HFFc6 (cell line): Measurements from ENCODE around the gene IPO7. TPM values are rescaled to one million over a fixed set of nuclear protein-coding genes. Genes with fewer than 3 reads are reported as not detected.
A peak's percentile ranks its signal among the peaks of the same experiment; 100 is the strongest.

Source experiments
- DNase-seq: peaks from one replicate; pipeline ENCODE4 v3.0.0-alpha.2; 2018
- H3K27ac Mint-ChIP-seq: 2 replicates; pipeline ENCODE4 v1.8.0; 2020; ENCODE audit warnings: mild to moderate bottlenecking, mixed read lengths
- H3K27me3 Mint-ChIP-seq: 2 replicates; pipeline ENCODE4 v1.8.0; 2021; ENCODE audit warnings: mild to moderate bottlenecking, moderate library complexity, mixed read lengths; ENCODE audit not compliant: insufficient read depth
- H3K36me3 Mint-ChIP-seq: 2 replicates; pipeline ENCODE4 v1.8.0; 2021; ENCODE audit warnings: low read depth, mixed read lengths
- H3K4me1 Mint-ChIP-seq: 2 replicates; pipeline ENCODE4 v1.8.0; 2020; ENCODE audit warnings: low read depth, mixed read lengths
- H3K4me3 Mint-ChIP-seq: 2 replicates; pipeline ENCODE4 v1.8.0; 2020; ENCODE audit warnings: mild to moderate bottlenecking, moderate library complexity, mixed read lengths
- H3K9me3 Mint-ChIP-seq: 2 replicates; pipeline ENCODE4 v1.8.0; 2020; ENCODE audit warnings: mild to moderate bottlenecking, mixed read lengths
- CTCF ChIP-seq: fragments of 200-600 bp; sonication (generic); IDR thresholded peaks from 2 replicates; pipeline ENCODE4 v1.5.0; 2021; ENCODE audit warnings: antibody characterized with exemption, mild to moderate bottlenecking
- total RNA-seq, 6 experiments: library from RNA; stranded (reverse); fragmentation: NEBNext Ultra II Directional; extraction: Animal tissue kit (Norgen Biotek cat#: 25700); gene quantifications; 2 replicates in 1 of 6; 3 replicates in 5 of 6; pipeline ENCODE4 v1.2.3, GENCODE V29; 2021

Gene IPO7
- total RNA-seq, 6 experiments from 2014 or later, result 134 to 172 (median 154) TPM

GRCh38 chr11:9386086-9386485 lies 1.6 kb downstream of the IPO7 start:
- Mint-ChIP-seq H3K27me3 (no peaks in the 10 kb centered on the region; the same call in 1 of the 2 replicates), H3K27ac (peak overlapping the region; percentile 97; the same call in 1 of the 2 replicates), H3K4me1 (peaks cover 33% of the 10 kb centered on the region), H3K9me3 (peaks cover 4% of the 10 kb centered on the region; the same call in 1 of the 2 replicates), H3K4me3 (peak overlapping the region; percentile 97), H3K36me3 (peaks cover 38% of the 10 kb centered on the region)
- no peak for DNase-seq
- no peak for TF ChIP-seq CTCF

- DNase-seq, result no peak
- peak overlapping the region; percentile 97 for H3K4me3 Mint-ChIP-seq
- H3K36me3 Mint-ChIP-seq, result peaks cover 38% of the 10 kb centered on the region
- H3K27me3 Mint-ChIP-seq, result no peaks in the 10 kb centered on the region; the same call in 1 of the 2 replicates
- no peak for TF ChIP-seq CTCF
- H3K9me3 Mint-ChIP-seq, result peaks cover 4% of the 10 kb centered on the region; the same call in 1 of the 2 replicates
- peaks cover 31% of the 10 kb centered on the region for H3K4me1 Mint-ChIP-seq
- peak overlapping the region; percentile 30 for H3K27ac Mint-ChIP-seq
Observed at GRCh38 chr11:9386901-9387300, 2.4 kb downstream of the IPO7 start.

- Mint-ChIP-seq H3K36me3 (peaks cover 36% of the 10 kb centered on the region), H3K4me3 (peak overlapping the region; percentile 11; the same call in 1 of the 2 replicates), H3K27ac (peak overlapping the region; percentile 41), H3K9me3 (no peaks in the 10 kb centered on the region), H3K4me1 (peaks cover 59% of the 10 kb centered on the region), H3K27me3 (peaks cover 2% of the 10 kb centered on the region; the same call in 1 of the 2 replicates)
- TF ChIP-seq CTCF, result no peak
- no peak for DNase-seq
Observed at GRCh38 chr11:9396310-9396709, 11.9 kb downstream of the IPO7 start.

- peaks cover 2% of the 10 kb centered on the region; the same call in 1 of the 2 replicates for H3K27me3 Mint-ChIP-seq
- no peak for DNase-seq
- no peak for TF ChIP-seq CTCF
- H3K36me3 Mint-ChIP-seq, result peaks cover 36% of the 10 kb centered on the region
- H3K27ac Mint-ChIP-seq, result peak overlapping the region; percentile 41
- H3K4me1 Mint-ChIP-seq, result peaks cover 60% of the 10 kb centered on the region
- H3K4me3 Mint-ChIP-seq, result 0 out of 2 replicates have a peak overlapping the region, but pooled peaks have one; percentile 11
- no peaks in the 10 kb centered on the region for H3K9me3 Mint-ChIP-seq
Observed at GRCh38 chr11:9396752-9397151, 12.3 kb downstream of the IPO7 start.

GRCh38 chr11:9397746-9398680 lies 13.6 kb downstream of the IPO7 start:
- Mint-ChIP-seq H3K4me1 (peaks cover 63% of the 10 kb centered on the region), H3K27me3 (peaks cover 2% of the 10 kb centered on the region; the same call in 1 of the 2 replicates), H3K4me3 (no peak overlapping the region), H3K9me3 (no peaks in the 10 kb centered on the region), H3K36me3 (peaks cover 32% of the 10 kb centered on the region), H3K27ac (peak overlapping the region; percentile 72)
- no peak; the same call in 1 of the 2 replicates for TF ChIP-seq CTCF
- DNase-seq, result peak; percentile 15
